Loucy (cell line): ENCODE measurements around the gene RTN4.

ENCODE experiments used
- H2AFZ ChIP-seq: fragments of 200-600 bp; sonication (generic); 2 replicates; pipeline ENCODE4 v1.6.0; 2016; ENCODE audit warnings: antibody characterized with exemption, mild to moderate bottlenecking, low read length, moderate library complexity
- H3F3A ChIP-seq: fragments of 200-600 bp; 2 replicates; pipeline ENCODE4 v1.6.0; 2016; ENCODE audit warnings: antibody characterized with exemption, low read depth, mild to moderate bottlenecking
- H3K27me3 ChIP-seq: fragments of 200-600 bp; sonication (generic); 2 replicates; pipeline ENCODE4 v1.6.1; 2014; ENCODE audit warnings: low read length, mild to moderate bottlenecking; ENCODE audit not compliant: insufficient read depth, poor library complexity, severe bottlenecking
- H3K36me3 ChIP-seq: fragments of 200-600 bp; sonication (generic); 2 replicates; pipeline ENCODE4 v1.6.1; 2016; ENCODE audit warnings: low read length; ENCODE audit not compliant: insufficient read depth
- H3K4me1 ChIP-seq: fragments of 200-600 bp; sonication (generic); 2 replicates; pipeline ENCODE4 v1.5.1; 2014; ENCODE audit warnings: low read length, mild to moderate bottlenecking; ENCODE audit not compliant: insufficient read depth, poor library complexity, severe bottlenecking
- H3K4me2 ChIP-seq: fragments of 200-600 bp; sonication (generic); 2 replicates; pipeline ENCODE4 v1.6.0; 2014; ENCODE audit warnings: antibody characterized with exemption, low read length, low read depth, mild to moderate bottlenecking; ENCODE audit not compliant: poor library complexity, severe bottlenecking
- H3K4me3 ChIP-seq: fragments of 200-600 bp; sonication (generic); 2 replicates; pipeline ENCODE4 v1.5.1; 2014; ENCODE audit warnings: low read length, mild to moderate bottlenecking, mixed read lengths; ENCODE audit not compliant: poor library complexity, severe bottlenecking
- H3K79me2 ChIP-seq: fragments of 200-600 bp; sonication (generic); 2 replicates; pipeline ENCODE4 v1.6.1; 2014; ENCODE audit warnings: low read length; ENCODE audit not compliant: insufficient read depth
- H3K9ac ChIP-seq: fragments of 200-600 bp; sonication (generic); 2 replicates; pipeline ENCODE4 v1.6.0; 2014; ENCODE audit warnings: mild to moderate bottlenecking, low read depth, low read length, moderate library complexity; ENCODE audit not compliant: poor library complexity, severe bottlenecking
- H3K9me2 ChIP-seq: fragments of 200-600 bp; sonication (generic); replicated peaks from 2 replicates; pipeline ENCODE4 v1.6.1; 2016; ENCODE audit warnings: low read depth, low read length, mixed read lengths
- H3K9me3 ChIP-seq: fragments of 200-600 bp; sonication (generic); 2 replicates; pipeline ENCODE4 v1.6.1; 2014; ENCODE audit warnings: mild to moderate bottlenecking, antibody characterized with exemption, low read length, low read depth; ENCODE audit not compliant: insufficient read depth
- H4K20me1 ChIP-seq: fragments of 200-600 bp; sonication (generic); 2 replicates; pipeline ENCODE4 v1.6.0; 2014; ENCODE audit warnings: antibody characterized with exemption, low read length, mild to moderate bottlenecking; ENCODE audit not compliant: insufficient read depth, poor library complexity, severe bottlenecking
- EZH2phosphoT487 ChIP-seq: fragments of 200-600 bp; IDR thresholded peaks from 2 replicates; pipeline ENCODE4 v1.6.1; 2018; ENCODE audit warnings: antibody characterized with exemption, mild to moderate bottlenecking, moderate library complexity, borderline replicate concordance
- TF ChIP-seq, protein P1 (sequence below): fragments of 200-600 bp; sonication (generic); conservative IDR thresholded peaks from 2 replicates; pipeline ENCODE4 v1.5.1; 2014; ENCODE audit warnings: mild to moderate bottlenecking, antibody characterized with exemption, low read length

Gene RTN4

DNA sequence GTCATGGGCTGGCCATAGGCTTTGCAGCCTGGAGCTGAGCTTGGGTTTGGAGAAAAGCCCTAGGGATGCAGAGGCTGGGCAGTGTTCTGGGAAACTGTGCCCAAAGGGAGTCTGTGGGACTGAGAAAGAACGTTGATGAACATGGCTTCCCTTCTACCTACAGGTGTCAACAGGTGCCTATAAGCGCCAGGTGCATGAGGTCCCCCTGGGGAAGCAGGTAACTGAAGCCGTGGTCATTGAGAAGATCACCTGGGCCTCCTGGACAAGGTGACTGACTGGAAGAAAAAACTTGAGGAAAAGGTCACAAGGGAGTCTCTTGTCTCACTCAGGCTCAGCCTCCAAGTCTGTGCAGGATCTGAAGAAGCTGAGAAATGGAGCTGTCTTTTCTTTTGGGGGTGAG, 83.4 kb downstream of the RTN4 start:
- no peaks in the 10 kb centered on the region for H3K4me1 ChIP-seq
- TF ChIP-seq, protein P1, sequence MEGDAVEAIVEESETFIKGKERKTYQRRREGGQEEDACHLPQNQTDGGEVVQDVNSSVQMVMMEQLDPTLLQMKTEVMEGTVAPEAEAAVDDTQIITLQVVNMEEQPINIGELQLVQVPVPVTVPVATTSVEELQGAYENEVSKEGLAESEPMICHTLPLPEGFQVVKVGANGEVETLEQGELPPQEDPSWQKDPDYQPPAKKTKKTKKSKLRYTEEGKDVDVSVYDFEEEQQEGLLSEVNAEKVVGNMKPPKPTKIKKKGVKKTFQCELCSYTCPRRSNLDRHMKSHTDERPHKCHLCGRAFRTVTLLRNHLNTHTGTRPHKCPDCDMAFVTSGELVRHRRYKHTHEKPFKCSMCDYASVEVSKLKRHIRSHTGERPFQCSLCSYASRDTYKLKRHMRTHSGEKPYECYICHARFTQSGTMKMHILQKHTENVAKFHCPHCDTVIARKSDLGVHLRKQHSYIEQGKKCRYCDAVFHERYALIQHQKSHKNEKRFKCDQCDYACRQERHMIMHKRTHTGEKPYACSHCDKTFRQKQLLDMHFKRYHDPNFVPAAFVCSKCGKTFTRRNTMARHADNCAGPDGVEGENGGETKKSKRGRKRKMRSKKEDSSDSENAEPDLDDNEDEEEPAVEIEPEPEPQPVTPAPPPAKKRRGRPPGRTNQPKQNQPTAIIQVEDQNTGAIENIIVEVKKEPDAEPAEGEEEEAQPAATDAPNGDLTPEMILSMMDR = no peak
- no peak for TF ChIP-seq EZH2phosphoT487
- peaks cover 36% of the 10 kb centered on the region; the same call in 1 of the 2 replicates for H3K36me3 ChIP-seq
- H4K20me1 ChIP-seq = no peaks in the 10 kb centered on the region
- H3K4me2 ChIP-seq = no peak overlapping the region
- no peaks in the 10 kb centered on the region for H3K27me3 ChIP-seq
- H3K9ac ChIP-seq = no peak overlapping the region
- no peaks in the 10 kb centered on the region for H3K9me3 ChIP-seq
- H3F3A ChIP-seq = no peaks in the 10 kb centered on the region
- H3K79me2 ChIP-seq = no peaks in the 10 kb centered on the region
- no peak overlapping the region for H3K4me3 ChIP-seq
- no peaks in the 10 kb centered on the region for H3K9me2 ChIP-seq
- no peak overlapping the region for H2AFZ ChIP-seq

DNA sequence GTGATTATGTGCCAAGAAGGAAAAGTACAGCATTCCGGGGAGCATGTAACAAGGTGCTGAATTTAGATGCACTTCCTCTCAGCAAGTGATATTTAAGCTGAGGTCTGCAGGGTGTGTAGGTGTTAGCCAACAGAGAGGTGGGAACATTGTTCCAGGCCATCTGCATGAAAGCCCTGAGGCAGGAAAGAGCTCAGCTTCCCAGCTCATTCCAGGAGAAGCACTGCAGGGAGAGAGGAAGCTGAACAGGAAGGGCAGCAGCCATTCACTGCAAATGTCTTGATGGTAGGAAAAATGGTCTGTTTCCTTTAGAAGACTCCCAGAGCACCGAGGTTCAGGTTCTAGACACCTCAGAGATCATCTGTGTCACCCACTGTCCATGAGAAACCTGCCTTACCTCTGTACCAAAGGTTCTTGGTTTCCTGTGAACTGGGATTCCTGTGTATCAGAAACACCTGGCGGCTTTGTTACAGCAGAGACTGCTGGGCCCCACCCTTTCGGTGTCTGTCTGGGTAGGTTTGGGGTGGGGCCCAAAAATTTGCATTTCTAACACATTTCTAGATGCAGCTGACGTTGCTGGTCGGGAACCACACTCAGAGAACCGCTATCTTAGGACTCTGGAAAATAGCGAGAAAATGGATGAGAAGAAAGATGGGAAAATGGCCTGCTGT, 84.0 kb downstream of the RTN4 start:
- TF ChIP-seq, protein P1 = no peak
- no peak for TF ChIP-seq EZH2phosphoT487
- no peak overlapping the region for H2AFZ ChIP-seq
- no peak overlapping the region for H3K4me3 ChIP-seq
- no peak overlapping the region for H3K4me2 ChIP-seq
- H3K79me2 ChIP-seq = no peaks in the 10 kb centered on the region
- no peaks in the 10 kb centered on the region for H3F3A ChIP-seq
- H3K4me1 ChIP-seq = no peaks in the 10 kb centered on the region
- no peaks in the 10 kb centered on the region for H3K27me3 ChIP-seq
- H3K9ac ChIP-seq = no peak overlapping the region
- no peaks in the 10 kb centered on the region for H3K9me2 ChIP-seq
- H3K9me3 ChIP-seq = no peaks in the 10 kb centered on the region
- H4K20me1 ChIP-seq = no peaks in the 10 kb centered on the region
- peaks cover 31% of the 10 kb centered on the region; the same call in 1 of the 2 replicates for H3K36me3 ChIP-seq

DNA sequence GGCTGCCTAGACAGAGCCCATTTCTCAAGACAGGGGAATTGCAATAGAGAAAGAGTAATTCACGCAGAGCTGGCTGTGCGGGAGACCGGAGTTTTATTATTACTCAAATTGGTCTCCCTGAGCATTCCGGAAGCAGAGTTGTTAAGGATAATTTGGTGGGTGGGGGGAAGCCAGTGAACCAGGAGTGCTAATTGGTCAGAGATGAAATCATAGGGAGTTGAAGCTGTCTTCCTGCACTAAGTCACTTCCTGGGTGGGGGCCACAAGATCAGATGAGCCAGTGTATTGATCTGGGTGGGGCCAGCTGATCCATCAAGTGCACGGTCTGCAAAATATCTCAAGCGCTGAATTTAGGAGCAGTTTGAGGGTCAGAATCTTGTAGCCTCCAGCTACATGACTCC, 84.8 kb downstream of the RTN4 start:
- no peak overlapping the region for H3K4me3 ChIP-seq
- TF ChIP-seq, protein P1 = no peak
- TF ChIP-seq EZH2phosphoT487 = no peak
- H2AFZ ChIP-seq = no peak overlapping the region
- H3K36me3 ChIP-seq = peaks cover 22% of the 10 kb centered on the region; the same call in 1 of the 2 replicates
- no peak overlapping the region for H3K9ac ChIP-seq
- no peaks in the 10 kb centered on the region for H3F3A ChIP-seq
- no peaks in the 10 kb centered on the region for H3K4me1 ChIP-seq
- no peaks in the 10 kb centered on the region for H3K79me2 ChIP-seq
- H3K9me2 ChIP-seq = no peaks in the 10 kb centered on the region
- no peaks in the 10 kb centered on the region for H3K27me3 ChIP-seq
- H4K20me1 ChIP-seq = no peaks in the 10 kb centered on the region
- H3K4me2 ChIP-seq = no peak overlapping the region
- H3K9me3 ChIP-seq = no peaks in the 10 kb centered on the region
